ENCODE results near the gene DHDDS. TPM values are rescaled to one million over a fixed set of nuclear protein-coding genes. Genes with fewer than 3 reads are reported as not detected.

DHDDS gene
- total RNA-seq, 1 experiment from 2014 or later, result 43.7 TPM

GRCh38 chr1:26518355-26518754, 86.2 kb downstream of the DHDDS start:
- Histone ChIP-seq H3K27ac (no peak overlapping the region), H3K9me3 (replicated peaks) (no peaks in the 10 kb centered on the region), H3K36me3 (no peaks in the 10 kb centered on the region), H3K4me1 (no peaks in the 10 kb centered on the region), H3K4me3 (no peak overlapping the region), H3K27me3 (peaks cover 15% of the 10 kb centered on the region; the same call in 1 of the 2 replicates)
- DNase-seq, result no peak

GRCh38 chr1:26520339-26520738, 88.2 kb downstream of the DHDDS start:
- Histone ChIP-seq H3K27me3 (peaks cover 15% of the 10 kb centered on the region; the same call in 1 of the 2 replicates), H3K27ac (no peak overlapping the region), H3K36me3 (no peaks in the 10 kb centered on the region), H3K4me3 (no peak overlapping the region), H3K4me1 (no peaks in the 10 kb centered on the region), H3K9me3 (replicated peaks) (no peaks in the 10 kb centered on the region)
- DNase-seq, result no peak

Other genes with a start within 250 kb of the DHDDS start
- gene CATSPER4, start 241.7 kb upstream of the DHDDS start, total RNA-seq (2014; rRNA removed; shearing (Covaris generic)), result not detected in 2 replicates
- 34.8 and 39.1 TPM in 2 replicates for gene CEP85, start 198.1 kb upstream of the DHDDS start, total RNA-seq (2014; rRNA removed; shearing (Covaris generic))
- 41.5 and 43.4 TPM in 2 replicates for gene SH3BGRL3, start 152.2 kb upstream of the DHDDS start, total RNA-seq (2014; rRNA removed; shearing (Covaris generic))
- 3.5 and 5.3 TPM in 2 replicates for gene UBXN11, start 125.7 kb upstream of the DHDDS start, total RNA-seq (2014; rRNA removed; shearing (Covaris generic))
- gene CD52, start 114.4 kb upstream of the DHDDS start, total RNA-seq (2014; rRNA removed; shearing (Covaris generic)), result not detected in 2 replicates
- not detected in 2 replicates for gene CRYBG2, start 78.2 kb upstream of the DHDDS start, total RNA-seq (2014; rRNA removed; shearing (Covaris generic))
- not detected in 2 replicates for gene ZNF683, start 59.6 kb upstream of the DHDDS start, total RNA-seq (2014; rRNA removed; shearing (Covaris generic))
- not detected in 2 replicates for gene LIN28A, start 21.5 kb upstream of the DHDDS start, total RNA-seq (2014; rRNA removed; shearing (Covaris generic))
- 1,603 and 1,653 TPM in 2 replicates for gene HMGN2, start 40.1 kb downstream of the DHDDS start, total RNA-seq (2014; rRNA removed; shearing (Covaris generic))
- 22.5 and 22.7 TPM in 2 replicates for gene RPS6KA1, start 97.4 kb downstream of the DHDDS start, total RNA-seq (2014; rRNA removed; shearing (Covaris generic))